ENCODE measurements around the gene SYDE2. TPM values are rescaled to one million over a fixed set of nuclear protein-coding genes. Genes with fewer than 3 reads are reported as not detected.
"Not testable (repeated sequence)": the region's sequence is repeated elsewhere in the genome, so short reads cannot be mapped to it uniquely, and the experiment has no call there.

The SYDE2 gene, protein sequence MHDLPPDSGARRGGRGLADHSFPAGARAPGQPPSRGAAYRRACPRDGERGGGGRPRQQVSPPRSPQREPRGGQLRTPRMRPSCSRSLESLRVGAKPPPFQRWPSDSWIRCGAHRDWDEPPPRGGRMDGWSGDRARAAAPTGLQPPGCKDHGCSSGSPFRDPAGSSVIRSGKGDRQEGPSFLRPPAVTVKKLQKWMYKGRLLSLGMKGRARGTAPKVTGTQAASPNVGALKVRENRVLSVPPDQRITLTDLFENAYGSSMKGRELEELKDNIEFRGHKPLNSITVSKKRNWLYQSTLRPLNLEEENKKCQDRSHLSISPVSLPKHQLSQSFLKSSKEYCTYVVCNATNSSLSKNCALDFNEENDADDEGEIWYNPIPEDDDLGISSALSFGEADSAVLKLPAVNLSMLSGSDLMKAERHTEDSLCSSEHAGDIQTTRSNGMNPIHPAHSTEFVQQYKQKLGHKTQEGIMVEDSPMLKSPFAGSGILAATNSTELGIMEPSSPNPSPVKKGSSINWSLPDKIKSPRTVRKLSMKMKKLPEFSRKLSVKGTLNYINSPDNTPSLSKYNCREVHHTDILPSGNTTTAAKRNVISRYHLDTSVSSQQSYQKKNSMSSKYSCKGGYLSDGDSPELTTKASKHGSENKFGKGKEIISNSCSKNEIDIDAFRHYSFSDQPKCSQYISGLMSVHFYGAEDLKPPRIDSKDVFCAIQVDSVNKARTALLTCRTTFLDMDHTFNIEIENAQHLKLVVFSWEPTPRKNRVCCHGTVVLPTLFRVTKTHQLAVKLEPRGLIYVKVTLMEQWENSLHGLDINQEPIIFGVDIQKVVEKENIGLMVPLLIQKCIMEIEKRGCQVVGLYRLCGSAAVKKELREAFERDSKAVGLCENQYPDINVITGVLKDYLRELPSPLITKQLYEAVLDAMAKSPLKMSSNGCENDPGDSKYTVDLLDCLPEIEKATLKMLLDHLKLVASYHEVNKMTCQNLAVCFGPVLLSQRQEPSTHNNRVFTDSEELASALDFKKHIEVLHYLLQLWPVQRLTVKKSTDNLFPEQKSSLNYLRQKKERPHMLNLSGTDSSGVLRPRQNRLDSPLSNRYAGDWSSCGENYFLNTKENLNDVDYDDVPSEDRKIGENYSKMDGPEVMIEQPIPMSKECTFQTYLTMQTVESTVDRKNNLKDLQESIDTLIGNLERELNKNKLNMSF
- total RNA-seq = 1 to 10 TPM; 1.6 to 1.8 TPM

DNA sequence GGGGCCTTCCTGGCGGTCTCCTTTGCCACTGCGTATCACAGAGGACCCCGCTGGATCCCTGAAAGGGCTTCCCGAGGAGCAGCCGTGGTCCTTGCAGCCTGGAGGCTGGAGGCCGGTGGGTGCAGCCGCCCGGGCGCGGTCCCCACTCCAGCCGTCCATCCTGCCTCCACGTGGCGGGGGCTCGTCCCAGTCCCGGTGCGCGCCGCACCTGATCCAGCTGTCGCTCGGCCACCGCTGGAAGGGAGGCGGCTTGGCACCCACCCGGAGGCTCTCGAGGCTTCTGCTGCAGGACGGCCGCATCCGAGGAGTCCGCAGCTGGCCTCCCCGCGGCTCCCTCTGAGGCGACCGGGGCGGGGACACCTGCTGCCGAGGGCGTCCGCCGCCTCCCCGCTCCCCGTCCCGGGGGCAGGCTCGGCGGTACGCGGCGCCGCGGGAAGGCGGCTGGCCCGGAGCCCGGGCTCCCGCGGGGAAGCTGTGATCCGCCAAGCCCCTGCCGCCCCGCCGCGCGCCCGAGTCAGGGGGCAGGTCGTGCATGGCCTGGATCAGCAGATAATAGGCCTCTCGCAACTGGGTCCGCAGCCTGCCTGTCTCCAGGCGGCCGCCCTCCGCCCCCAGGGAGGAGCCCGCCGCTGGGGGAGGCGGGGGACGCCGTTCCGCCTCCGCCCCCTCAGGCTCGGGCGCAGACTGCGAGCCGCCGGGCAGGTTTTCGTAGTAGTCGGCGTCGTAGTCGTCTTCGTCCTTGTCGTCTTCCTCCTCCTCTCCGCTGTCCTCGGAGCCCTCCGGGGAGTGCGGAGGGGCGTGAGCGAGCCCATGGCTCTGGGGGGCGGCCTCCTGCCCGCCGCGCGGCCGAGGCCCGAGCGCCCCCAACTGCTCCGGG, at the start of gene SYDE2:
TSS of gene SYDE2 (minus strand) at position 554 of the 877 bp plus-strand sequence. CDS start at position 534, 20 bp downstream.
- H3K36me3 Mint-ChIP-seq (ENCODE audit: low read depth) = no peaks in the 10 kb centered on the region
- peak within 1 kb of the TSS; percentile 96 for H3K27ac Mint-ChIP-seq
- POLR2A ChIA-PET = no interaction called here
- CTCF ChIA-PET = interaction anchor here (0.6 to 1.5 kb wide), 4 partner anchors 20 to 54 kb away, joined by 3 to 4 read pairs (median 3); no protein-coding TSS in a partner anchor
- peaks cover 26% of the 10 kb centered on the region for H3K4me1 Mint-ChIP-seq
- H3K27me3 Mint-ChIP-seq = peaks cover 26% of the 10 kb centered on the region
- DNase-seq = peak; percentile 76
- H3K4me3 Mint-ChIP-seq = peak within 1 kb of the TSS; percentile 88
- no peaks in the 10 kb centered on the region for H3K9me3 Mint-ChIP-seq

DNA sequence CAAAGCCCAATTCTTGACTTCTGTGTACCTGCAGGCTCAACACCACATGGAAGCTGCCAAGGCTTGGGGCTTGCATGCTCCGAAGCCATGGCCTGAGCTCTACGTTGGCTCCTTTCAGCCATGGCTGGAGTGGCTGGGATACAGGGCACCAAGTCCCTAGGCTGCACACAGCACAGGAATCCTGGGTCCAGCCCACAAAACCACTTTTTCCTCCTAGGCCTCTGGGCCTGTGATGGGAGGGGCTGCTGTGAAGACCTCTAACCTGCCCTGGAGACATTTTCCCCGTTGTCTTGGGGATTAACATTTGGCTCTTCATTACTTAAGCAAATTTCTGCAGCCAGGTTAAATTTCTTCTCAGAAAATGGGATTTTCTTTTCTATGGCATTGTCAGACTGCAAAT, 48.2 kb upstream of the SYDE2 start:
- DNase-seq, H3K27ac Mint-ChIP-seq, POLR2A ChIA-PET, H3K9me3 Mint-ChIP-seq, H3K4me3 Mint-ChIP-seq, H3K27me3 Mint-ChIP-seq: not testable (repeated sequence)
- Mint-ChIP-seq H3K36me3 (ENCODE audit: low read depth) (peaks cover 31% of the 10 kb centered on the region), H3K4me1 (peaks cover 13% of the 10 kb centered on the region)
- CTCF ChIA-PET = interaction anchor here (0.7 to 2.2 kb wide), 2 partner anchors 10 to 19 kb away, joined by 3 to 5 read pairs; partner anchors contain the start of gene C1orf52

DNA sequence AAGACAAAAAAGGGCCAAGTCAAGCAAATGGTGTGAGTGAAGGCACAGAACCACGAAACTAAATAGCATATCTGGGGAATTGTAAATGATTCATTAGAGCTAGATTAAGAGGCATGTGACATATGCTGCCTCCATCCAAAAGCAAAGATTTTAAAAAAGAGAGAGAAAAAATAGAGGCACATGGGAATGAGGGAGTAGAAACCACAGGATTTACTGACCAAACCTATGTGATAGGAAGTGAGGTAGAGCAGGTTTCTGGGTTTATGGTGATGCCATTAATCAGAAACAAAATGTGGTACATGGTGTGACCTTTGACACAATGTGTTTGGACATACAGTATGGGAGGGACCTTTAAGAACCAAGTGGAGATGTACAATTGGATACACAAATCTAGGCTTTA, 45.1 kb upstream of the SYDE2 start:
- Mint-ChIP-seq H3K36me3 (ENCODE audit: low read depth) (peaks cover 22% of the 10 kb centered on the region), H3K4me1 (peaks cover 10% of the 10 kb centered on the region), H3K27me3 (no peaks in the 10 kb centered on the region), H3K27ac (no peak overlapping the region), H3K4me3 (no peak overlapping the region), H3K9me3 (peaks cover 9% of the 10 kb centered on the region)
- DNase-seq = no peak
- CTCF ChIA-PET = interaction anchor here (1.1 to 1.5 kb wide), 3 partner anchors 13 to 301 kb away, joined by 3 to 7 read pairs (median 3); partner anchors contain the start of gene C1orf52
- POLR2A ChIA-PET = no interaction called here

DNA sequence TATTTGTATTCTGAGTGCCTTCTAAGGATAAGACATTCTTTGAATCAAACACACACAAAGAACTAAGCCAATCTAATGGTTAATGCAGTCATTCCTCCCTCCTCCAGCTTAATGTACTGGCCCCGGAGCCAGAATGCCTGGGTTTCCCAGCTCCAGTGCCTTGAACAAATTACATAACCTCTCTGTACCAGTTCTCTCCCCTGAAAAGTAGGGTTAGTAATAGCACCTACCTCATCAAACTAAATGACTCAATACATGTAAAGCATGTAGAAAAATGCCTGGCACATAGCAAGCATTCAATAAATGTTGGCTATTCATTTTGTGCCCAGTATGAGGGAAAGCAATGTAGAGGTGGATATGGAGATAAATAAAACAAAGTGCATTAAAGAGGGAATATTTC, 44.6 kb upstream of the SYDE2 start:
- H3K4me3 Mint-ChIP-seq = no peak overlapping the region
- peaks cover 8% of the 10 kb centered on the region for H3K9me3 Mint-ChIP-seq
- ChIA-PET POLR2A (no interaction called here), CTCF (interaction anchor here (1.1 to 1.5 kb wide), 3 partner anchors 14 to 301 kb away, joined by 3 to 7 read pairs (median 3); partner anchors contain the start of gene C1orf52)
- no peak overlapping the region for H3K27ac Mint-ChIP-seq
- no peaks in the 10 kb centered on the region for H3K27me3 Mint-ChIP-seq
- DNase-seq = no peak
- H3K4me1 Mint-ChIP-seq = peaks cover 14% of the 10 kb centered on the region
- peaks cover 18% of the 10 kb centered on the region for H3K36me3 Mint-ChIP-seq (ENCODE audit: low read depth)

DNA sequence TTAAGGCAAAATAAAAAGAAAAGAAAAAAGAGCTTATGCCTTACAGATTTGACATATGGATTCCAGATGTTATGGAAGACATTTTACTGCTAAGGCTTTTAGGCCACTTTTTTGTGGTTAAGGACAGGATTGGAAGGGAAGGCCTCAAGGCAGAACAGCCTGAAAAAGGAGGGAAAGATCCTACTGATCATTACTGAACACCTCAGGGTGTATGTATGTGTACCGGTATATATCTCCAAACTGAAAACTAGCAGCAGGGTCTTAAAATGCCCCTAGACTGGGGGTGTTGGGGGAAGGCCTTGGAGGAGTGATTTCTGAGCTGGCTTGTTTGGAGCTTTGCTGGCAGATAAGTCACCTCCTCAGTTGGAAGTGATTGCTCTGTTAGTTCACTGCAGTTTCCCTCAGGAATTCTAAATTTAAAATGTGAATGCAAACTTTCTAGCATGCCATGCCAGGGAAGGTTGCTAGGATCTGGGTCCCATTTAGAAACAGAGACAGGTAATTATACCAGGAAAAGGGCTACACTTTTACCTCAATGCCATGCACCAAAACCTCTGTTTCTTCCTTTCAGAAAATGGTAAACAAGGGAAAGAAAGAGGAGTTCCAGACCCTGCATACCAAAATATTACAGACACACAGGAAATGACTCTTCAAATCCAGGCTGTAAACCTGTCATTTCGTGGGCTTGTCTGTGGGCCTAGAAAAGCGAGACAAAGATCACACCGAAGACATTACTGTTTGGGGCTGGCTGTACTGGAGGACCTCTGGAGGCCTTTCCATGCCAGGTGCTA, 43.6 kb upstream of the SYDE2 start:
- DNase-seq = no peak
- Mint-ChIP-seq H3K4me3 (no peak overlapping the region), H3K4me1 (peaks cover 16% of the 10 kb centered on the region), H3K27me3 (no peaks in the 10 kb centered on the region), H3K36me3 (ENCODE audit: low read depth) (peaks cover 8% of the 10 kb centered on the region), H3K27ac (no peak overlapping the region), H3K9me3 (peaks cover 2% of the 10 kb centered on the region)
- ChIA-PET CTCF (interaction anchor here (0.6 to 1.5 kb wide), 5 partner anchors 13 to 300 kb away, joined by 3 to 7 read pairs (median 3); partner anchors contain the start of gene C1orf52), POLR2A (no interaction called here)

DNA sequence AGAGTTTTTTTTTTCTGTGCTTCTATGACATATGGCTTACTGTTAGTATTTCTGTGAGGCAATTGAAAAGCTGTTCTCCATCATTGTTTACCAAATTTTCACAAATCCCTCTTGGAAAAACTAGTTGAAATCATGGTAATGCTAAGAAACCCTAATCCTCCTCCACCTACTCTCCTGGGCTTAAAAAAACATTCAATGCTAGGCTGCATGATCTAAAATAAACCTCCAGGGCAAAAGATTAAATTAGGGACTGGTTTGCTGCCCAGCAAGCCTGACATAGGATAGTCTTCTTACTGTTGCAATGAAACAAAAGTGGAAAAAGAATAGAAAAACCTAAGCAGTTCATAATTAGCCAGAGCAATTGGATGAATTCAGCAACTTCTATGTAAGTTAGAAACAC, 42.6 kb upstream of the SYDE2 start:
- Mint-ChIP-seq H3K4me3 (no peak overlapping the region), H3K27ac (no peak overlapping the region), H3K4me1 (peaks cover 16% of the 10 kb centered on the region), H3K36me3 (ENCODE audit: low read depth) (peaks cover 5% of the 10 kb centered on the region), H3K9me3 (no peaks in the 10 kb centered on the region), H3K27me3 (no peaks in the 10 kb centered on the region)
- ChIA-PET CTCF (interaction anchor here (1.0 to 1.5 kb wide), 2 partner anchors 16 to 298 kb away, joined by 3 read pairs; partner anchors contain the start of gene C1orf52), POLR2A (no interaction called here)
- no peak for DNase-seq

DNA sequence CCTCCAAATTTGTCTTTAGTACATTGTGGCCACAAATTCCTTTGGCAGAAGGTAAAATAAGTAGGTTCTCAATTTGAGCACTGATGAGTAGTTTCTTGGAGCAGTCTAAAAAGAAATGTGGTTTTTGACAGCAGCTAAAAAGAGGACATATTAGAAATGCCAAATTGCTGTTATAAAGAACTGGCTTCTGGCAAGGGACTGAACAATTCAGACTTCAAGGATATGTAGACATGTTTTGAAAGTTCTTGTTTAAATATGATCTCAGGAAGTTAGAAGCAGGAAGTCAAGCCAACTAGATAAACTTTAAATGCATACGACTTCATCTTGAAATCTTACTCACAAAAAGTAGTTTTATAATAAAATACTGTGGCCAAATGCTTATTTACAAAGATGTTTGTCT, 39.8 kb upstream of the SYDE2 start:
- no peak for DNase-seq
- Mint-ChIP-seq H3K9me3 (no peaks in the 10 kb centered on the region), H3K36me3 (ENCODE audit: low read depth) (peaks cover 5% of the 10 kb centered on the region), H3K27ac (peak overlapping the region; percentile 69), H3K4me3 (no peak overlapping the region), H3K27me3 (no peaks in the 10 kb centered on the region), H3K4me1 (peaks cover 16% of the 10 kb centered on the region)
- POLR2A ChIA-PET = no interaction called here
- CTCF ChIA-PET = interaction anchor here (0.6 to 1.6 kb wide), 6 partner anchors 13 to 306 kb away, joined by 3 to 10 read pairs (median 3); partner anchors contain the start of gene C1orf52

DNA sequence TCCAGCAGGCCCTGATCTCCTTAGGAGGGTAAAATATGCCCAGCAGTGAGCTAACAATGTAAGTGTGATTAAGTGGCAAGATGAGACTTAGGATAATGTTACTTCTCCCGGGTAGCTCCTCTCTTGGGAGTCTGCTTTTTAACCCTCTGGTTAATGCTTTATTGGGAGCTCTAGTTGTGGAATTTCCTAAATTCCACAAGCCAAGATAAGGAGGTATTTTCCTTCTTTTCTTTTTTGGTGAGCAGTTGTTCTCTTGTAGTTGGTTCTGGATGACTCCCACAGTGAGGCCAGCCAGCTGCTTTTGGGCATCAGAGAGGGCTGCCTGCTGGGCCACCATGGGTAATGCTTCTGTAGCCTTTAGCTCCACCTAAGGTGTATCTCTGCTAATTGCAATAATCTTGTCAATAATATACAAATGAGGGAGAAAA, 39.4 kb upstream of the SYDE2 start:
- Mint-ChIP-seq H3K4me1 (peaks cover 16% of the 10 kb centered on the region), H3K9me3 (no peaks in the 10 kb centered on the region), H3K36me3 (ENCODE audit: low read depth) (peaks cover 5% of the 10 kb centered on the region), H3K4me3 (no peak overlapping the region), H3K27me3 (no peaks in the 10 kb centered on the region), H3K27ac (peak overlapping the region; percentile 69)
- ChIA-PET POLR2A (no interaction called here), CTCF (interaction anchor here (0.5 to 1.6 kb wide), 8 partner anchors 10 to 336 kb away, joined by 3 to 10 read pairs (median 4); partner anchors contain the start of gene C1orf52)
- DNase-seq = peak; percentile 13

DNA sequence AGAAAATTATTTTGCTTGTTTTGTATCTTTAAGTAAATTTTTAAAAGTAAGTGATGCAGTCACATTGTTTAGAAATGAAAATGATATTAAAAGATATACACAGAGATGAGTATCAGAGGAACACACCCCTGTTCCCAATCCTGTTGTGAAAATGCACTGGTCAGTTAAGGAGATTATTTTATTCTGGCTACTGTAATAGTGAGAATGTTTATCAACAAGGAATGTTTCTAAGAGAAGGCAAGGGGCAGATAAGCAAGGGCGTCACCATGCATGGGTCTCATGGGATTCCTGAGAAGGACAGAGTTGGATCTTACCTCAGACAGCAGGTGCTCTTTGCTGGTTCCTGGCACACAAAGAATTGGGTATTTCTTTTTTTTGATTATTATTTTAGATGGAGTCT, 36.8 kb upstream of the SYDE2 start:
- H3K36me3 Mint-ChIP-seq (ENCODE audit: low read depth) = peaks cover 5% of the 10 kb centered on the region
- no peak overlapping the region for H3K4me3 Mint-ChIP-seq
- peaks cover 3% of the 10 kb centered on the region for H3K27me3 Mint-ChIP-seq
- H3K27ac Mint-ChIP-seq = no peak overlapping the region
- H3K9me3 Mint-ChIP-seq = no peaks in the 10 kb centered on the region
- DNase-seq = no peak
- ChIA-PET CTCF (no interaction called here), POLR2A (no interaction called here)
- peaks cover 10% of the 10 kb centered on the region for H3K4me1 Mint-ChIP-seq

DNA sequence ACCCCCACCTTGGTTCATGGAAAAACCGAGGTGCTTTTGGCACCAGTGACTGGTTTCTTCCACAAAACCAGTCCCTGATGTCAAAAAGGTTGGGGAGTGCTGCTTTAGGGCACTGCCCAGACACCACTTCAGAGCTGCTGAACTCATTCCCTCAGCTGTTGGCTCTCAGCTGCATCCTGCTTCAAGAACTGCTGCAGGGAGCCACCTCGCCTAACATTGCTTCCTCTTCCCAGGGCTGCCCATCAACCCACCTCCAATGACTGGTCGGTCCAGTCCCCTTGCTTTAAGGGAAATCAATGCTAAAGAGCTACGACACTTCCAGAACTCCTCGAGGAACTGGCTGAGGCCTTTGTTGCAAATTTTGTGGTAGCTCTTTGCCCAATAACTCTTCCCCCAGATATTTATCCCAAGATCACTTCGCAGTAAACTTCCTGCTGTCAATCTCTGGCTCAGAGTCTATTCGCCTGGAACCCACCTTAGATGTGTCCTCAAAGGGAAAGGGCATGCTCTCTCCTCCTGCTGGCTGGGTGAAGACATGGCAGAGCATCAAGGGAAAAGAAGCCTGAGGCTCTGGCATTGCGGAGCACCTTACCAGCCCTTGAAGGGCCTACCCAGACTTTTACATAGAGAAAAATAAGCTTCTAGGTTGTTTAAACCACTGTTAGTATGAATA, 29.6 kb upstream of the SYDE2 start:
- peaks cover 18% of the 10 kb centered on the region for H3K27me3 Mint-ChIP-seq
- H3K36me3 Mint-ChIP-seq (ENCODE audit: low read depth) = no peaks in the 10 kb centered on the region
- no peak overlapping the region for H3K27ac Mint-ChIP-seq
- ChIA-PET CTCF (interaction anchor here (0.6 to 2.5 kb wide), 6 partner anchors 10 to 341 kb away, joined by 3 to 5 read pairs (median 4); partner anchors contain the start of gene C1orf52), POLR2A (no interaction called here)
- H3K4me3 Mint-ChIP-seq = no peak overlapping the region
- no peaks in the 10 kb centered on the region for H3K9me3 Mint-ChIP-seq
- H3K4me1 Mint-ChIP-seq = no peaks in the 10 kb centered on the region
- DNase-seq = no peak

Measured in activated CD4-positive, alpha-beta T cell treated with anti-CD3 and anti-CD28 coated beads, Interleukin-2, amount 10 ng/mL, durations not matched to agents 7 days and 5 days (primary cell).